GM19328 (cell line): ENCODE data around the gene SARS1.
"Not testable (repeated sequence)": the region's sequence is repeated elsewhere in the genome, so short reads cannot be mapped to it uniquely, and the experiment has no call there.

Experiments
- ATAC-seq: cut with Tn5 transposase; IDR thresholded peaks from one replicate; pipeline ENCODE4 v1.9.1; 2021; ENCODE audit warnings: mild to moderate bottlenecking, moderate library complexity; ENCODE audit not compliant: unreplicated experiment

The SARS1 gene, protein sequence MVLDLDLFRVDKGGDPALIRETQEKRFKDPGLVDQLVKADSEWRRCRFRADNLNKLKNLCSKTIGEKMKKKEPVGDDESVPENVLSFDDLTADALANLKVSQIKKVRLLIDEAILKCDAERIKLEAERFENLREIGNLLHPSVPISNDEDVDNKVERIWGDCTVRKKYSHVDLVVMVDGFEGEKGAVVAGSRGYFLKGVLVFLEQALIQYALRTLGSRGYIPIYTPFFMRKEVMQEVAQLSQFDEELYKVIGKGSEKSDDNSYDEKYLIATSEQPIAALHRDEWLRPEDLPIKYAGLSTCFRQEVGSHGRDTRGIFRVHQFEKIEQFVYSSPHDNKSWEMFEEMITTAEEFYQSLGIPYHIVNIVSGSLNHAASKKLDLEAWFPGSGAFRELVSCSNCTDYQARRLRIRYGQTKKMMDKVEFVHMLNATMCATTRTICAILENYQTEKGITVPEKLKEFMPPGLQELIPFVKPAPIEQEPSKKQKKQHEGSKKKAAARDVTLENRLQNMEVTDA

GRCh38 chr1:109213824-109214693, at the start of gene SARS1:
Gene SARS1 (plus strand): TSS chr1:109213918. CDS start chr1:109213993, 75 bp downstream.
- ATAC-seq = peak; percentile 74

- ATAC-seq = no peak
These were observed 49.2 kb upstream of the SARS1 start for GRCh38 chr1:109164538-109164937.

GRCh38 chr1:109167001-109167506, 46.7 kb upstream of the SARS1 start:
- ATAC-seq = peak; percentile 49

- no peak for ATAC-seq
These were observed 43.5 kb upstream of the SARS1 start for GRCh38 chr1:109170035-109170764.

DNA sequence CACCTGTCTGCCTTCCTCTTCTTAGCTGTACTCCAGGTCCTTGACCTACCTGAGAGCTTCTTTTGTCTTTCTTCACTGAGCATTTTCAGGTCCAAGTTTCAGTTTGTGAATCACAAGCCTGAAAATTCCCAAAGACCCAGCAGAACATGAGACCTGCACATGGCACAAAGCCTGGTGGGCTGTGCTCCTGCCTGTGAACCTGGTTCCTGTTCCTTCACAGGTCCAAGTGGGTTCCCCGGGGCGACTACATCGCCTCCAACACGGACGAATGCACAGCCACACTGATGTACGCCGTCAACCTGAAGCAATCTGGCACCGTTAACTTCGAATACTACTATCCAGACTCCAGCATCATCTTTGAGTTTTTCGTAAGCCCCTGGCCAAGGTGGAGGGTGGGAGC, 42.1 kb upstream of the SARS1 start:
- ATAC-seq = no peak

DNA sequence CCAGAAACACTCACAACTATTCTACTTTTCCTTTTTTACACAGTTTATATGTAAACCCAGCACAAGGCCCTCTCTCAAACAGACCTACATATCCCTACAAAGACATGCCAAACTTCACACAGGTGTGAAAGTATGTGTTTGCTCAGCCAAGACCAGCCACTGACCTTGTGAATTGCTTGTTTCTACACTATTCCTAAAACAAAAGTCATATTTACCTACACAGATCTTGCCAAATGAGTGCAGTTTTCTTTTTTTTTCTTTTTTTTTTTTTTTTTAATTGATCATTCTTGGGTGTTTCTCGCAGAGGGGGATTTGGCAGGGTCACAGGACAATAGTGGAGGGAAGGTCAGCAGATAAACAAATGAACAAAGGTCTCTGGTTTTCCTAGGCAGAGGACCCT, 37.4 kb upstream of the SARS1 start:
- ATAC-seq = not testable (repeated sequence)

DNA sequence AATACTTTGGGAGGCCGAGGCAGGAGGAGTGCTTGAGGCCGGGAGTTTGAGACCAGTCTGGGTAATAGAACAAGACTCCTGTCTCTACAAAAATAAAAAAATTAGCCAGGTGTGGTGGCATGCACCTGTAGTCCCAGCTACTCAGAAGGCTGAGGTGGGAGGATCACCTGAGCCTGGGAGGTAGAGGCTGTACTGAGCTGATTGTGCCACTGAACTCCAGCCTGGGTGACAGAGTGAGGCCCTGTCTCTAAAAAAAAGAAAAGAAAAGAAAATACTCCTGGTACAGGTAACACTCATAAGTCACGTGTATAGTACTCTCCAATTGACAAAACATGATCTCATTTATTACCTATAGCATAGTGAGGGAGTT, 33.0 kb upstream of the SARS1 start:
- ATAC-seq = not testable (repeated sequence)

- ATAC-seq = no peak
These were observed 32.5 kb upstream of the SARS1 start for GRCh38 chr1:109181085-109181806.

DNA sequence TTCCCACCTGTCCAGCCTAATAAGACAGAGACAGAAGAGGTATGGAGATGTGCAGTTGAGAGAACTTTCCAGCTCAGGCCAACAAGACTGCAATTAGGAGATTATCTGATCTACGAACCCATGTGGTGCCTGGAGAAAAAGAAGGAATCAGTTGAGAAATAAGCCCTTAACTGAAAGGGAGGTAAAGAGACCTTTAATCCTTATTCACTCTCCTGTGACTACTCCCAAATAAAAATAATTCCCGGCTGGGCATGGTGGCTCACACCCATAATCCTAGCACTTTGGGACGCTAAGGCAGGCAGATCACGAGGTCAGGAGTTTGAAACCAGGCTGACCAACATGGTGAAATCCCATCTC, 31.9 kb upstream of the SARS1 start:
- ATAC-seq = no peak

DNA sequence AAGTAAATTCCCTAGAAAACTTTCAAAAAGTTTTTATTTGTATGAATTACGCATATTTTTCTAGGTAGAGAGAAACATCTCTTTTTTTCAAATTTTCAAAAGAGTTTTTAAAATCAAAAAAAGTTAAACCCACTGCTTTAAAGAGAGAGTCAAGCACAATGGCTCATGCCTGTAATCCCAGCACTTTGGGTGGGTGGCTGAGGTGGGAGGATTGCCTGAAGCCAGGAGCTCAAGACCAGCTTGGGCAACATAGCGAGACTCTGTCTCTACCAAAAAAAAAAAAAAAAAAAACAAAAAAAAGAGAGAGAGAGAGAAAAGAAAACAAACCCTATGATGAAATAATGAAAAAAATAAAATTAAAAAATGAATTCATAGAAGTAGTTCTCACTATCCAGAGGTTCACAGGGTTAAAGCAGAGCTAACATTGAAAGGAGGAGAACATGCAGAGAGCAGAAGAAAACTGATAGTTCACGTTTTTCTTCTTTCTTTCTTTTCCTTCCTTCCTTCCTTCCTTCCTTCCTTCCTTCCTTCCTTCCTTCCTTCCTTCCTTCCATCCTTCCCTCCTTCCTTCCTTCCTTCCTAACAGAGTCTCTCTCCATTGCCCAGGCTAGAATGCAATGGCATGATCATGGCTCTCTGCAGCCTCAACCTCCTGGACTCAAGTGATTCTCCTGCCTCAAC, 30.5 kb upstream of the SARS1 start:
- no peak for ATAC-seq

DNA sequence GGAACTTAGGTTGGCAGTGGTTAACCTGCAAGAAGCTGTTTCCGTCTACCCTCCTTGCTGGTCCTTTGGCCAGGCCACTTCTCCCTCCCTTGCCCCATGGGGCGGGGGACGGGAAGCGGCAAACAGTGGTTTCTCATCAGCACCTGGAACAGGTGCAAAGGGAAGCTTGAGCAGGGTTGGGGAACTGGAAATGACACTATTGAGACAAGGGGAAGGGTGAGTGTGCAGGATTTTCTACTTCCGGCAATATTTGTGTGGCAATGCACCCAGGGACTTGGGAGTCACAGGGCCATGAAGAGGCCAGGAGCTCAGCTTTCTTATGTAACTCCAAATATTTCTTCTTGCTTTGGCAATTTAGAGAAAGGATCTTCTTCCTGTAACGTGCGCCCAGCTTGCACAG, 29.0 kb upstream of the SARS1 start:
- ATAC-seq = no peak

GRCh38 chr1:109185357-109185756, 28.4 kb upstream of the SARS1 start:
- ATAC-seq = no peak

DNA sequence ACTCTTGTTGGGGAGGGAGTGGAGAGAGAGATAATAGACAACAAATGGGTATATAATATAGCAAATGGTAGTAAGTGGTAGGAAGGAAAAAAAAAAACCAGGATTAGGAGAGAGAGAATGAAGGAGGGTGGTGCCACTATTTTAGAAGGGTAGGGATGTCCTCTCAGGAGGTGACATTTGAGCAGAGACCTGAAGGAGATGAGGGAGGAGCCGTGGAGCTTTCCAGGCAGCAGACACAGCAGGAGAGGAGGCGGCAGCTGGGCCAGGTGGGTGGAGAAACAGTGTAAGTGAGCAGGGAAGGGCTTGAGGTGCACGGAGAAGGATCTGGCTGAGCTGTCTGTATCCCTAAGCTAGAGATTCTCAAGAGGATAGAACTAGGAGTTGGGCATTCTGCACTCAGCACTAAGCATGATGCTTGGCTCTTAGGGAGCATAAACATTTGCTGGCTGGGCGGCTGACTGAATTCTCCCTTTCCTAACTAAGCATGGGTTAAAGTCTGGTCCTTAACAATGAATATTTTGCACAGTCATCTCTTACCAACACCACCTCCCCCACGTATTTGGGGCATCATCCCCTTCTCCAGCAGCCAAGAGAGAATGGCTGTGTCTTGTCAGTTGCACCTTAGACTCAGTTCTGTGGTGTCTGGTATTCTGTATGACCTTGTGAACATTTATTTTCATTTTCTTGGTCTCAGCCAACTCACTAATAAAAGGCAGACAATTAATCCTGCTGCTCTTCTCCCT, 27.6 kb upstream of the SARS1 start:
- no peak for ATAC-seq

GRCh38 chr1:109186733-109187086, 27.0 kb upstream of the SARS1 start:
- ATAC-seq = no peak

GRCh38 chr1:109187127-109187526, 26.6 kb upstream of the SARS1 start:
- no peak for ATAC-seq

- no peak for ATAC-seq
These were observed 25.5 kb upstream of the SARS1 start for GRCh38 chr1:109188200-109188599.

DNA sequence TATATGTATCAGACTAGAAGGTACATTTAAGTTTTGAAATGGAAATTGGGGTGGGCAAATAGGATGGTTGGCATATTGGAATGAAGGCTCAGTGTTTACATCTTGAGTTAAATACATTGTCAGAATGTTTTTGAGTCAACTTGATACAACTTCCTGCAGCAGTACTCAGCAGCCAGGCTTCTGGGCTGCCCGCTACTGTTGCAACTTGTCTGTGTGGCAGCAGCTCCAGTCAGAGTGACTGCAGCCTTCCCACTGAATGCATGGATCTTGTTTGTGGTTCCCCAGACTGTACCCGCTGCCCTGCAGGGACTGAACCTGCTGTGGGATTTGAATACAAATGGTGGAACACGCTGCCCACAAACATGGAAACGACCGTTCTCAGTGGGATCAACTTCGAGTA, 24.9 kb upstream of the SARS1 start:
- no peak for ATAC-seq

GRCh38 chr1:109190189-109190588, 23.5 kb upstream of the SARS1 start:
- no peak for ATAC-seq

DNA sequence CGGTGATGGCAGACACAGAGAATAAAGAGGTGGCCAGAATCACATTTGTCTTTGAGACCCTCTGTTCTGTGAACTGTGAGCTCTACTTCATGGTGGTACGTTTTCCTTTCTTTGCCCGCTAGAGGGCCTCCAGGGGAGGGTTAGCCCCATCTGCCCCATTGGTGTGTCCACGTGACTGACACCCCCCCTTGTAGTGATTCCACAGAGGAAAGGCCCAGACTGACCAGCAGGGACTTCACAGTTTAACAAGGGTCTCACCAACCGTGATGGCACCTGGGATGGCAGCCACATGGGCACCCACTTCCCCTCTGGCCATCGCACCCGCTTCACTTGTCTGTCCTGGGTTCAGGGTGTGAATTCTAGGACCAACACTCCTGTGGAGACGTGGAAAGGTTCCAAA, 22.3 kb upstream of the SARS1 start:
- ATAC-seq = no peak
